GM12875 (cell line): ENCODE measurements around the gene DIPK1A.

ENCODE experiments used
- H3K4me3 ChIP-seq: one replicate; pipeline ENCODE4 v1.5.1; 2011; ENCODE audit warnings: low read depth, low read length, control low read depth
- CTCF ChIP-seq: IDR thresholded peaks from 2 replicates; pipeline ENCODE4 v1.5.1; 2011; ENCODE audit warnings: low read depth, mild to moderate bottlenecking, control low read depth, inconsistent platforms, low read length, moderate library complexity, borderline replicate concordance; ENCODE audit not compliant: insufficient read depth

Gene DIPK1A

DNA sequence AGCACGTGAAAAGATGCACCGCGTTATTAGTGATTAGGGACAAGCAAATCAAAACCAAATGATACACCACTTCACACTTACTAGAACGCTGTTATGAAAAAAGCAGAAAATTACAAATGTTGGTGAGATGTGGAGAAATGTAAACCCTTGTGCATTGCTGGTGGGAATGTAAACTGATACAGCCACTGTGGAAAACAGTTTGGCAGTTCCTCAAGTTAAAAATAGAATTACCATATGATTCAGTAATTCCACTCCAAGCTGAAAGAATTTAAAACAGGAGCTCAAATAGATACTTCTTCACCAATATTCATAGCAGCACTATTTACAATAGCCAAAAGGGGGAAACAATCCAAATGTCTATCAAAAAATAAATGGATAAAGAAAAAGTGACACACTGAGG lies 166.1 kb downstream of the DIPK1A start:
- TF ChIP-seq CTCF: no peak
- H3K4me3 ChIP-seq: no peak overlapping the region

DNA sequence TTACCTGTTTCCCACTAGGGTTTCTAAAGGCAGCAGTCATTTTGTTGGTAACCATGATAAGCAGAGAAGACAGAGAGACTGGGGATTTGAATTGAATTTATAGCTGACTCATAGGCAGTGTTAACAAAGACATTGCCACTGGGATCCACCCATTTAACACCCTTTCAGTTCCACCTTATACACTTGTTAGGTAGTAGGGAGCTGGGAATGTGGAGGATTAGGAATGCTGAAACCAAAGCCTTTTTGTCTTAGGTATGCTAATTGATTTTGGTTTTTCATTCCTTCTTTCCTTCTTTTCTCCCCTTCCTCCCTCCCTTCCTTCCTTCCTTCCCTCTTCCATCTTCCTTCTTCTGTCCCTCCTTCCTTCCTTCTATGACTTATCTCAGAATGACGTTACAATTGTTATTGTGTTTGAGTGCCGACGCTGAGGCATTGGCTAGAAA lies 168.9 kb downstream of the DIPK1A start:
- H3K4me3 ChIP-seq: no peak overlapping the region
- TF ChIP-seq CTCF: no peak
